Activated naive CD4-positive, alpha-beta T cell treated with anti-CD3 and anti-CD28 coated beads, Interleukin-2, amount 10 ng/mL, durations not matched to agents 7 days and 5 days (primary cell): ENCODE results near the gene AUTS2.

Experiments
- CTCF ChIA-PET: fragments of 350-600 bp; sonication (Branson Sonifier 250); formaldehyde crosslinking; loops from one replicate; lab custom pipeline; 2021; ENCODE audit warnings: antibody characterized with exemption; lab: Charles Lee
- DNase-seq: peaks from one replicate; pipeline ENCODE4 v3.0.0-alpha.2; 2020
- H3K27ac Mint-ChIP-seq: one replicate; pipeline ENCODE4 v1.8.0; 2021; ENCODE audit warnings: mild to moderate bottlenecking, moderate library complexity, mixed read lengths
- H3K27me3 Mint-ChIP-seq: one replicate; pipeline ENCODE4 v1.8.0; 2021; ENCODE audit warnings: mild to moderate bottlenecking, mixed read lengths
- H3K36me3 Mint-ChIP-seq: one replicate; pipeline ENCODE4 v1.8.0; 2021; ENCODE audit warnings: mixed read lengths
- H3K4me1 Mint-ChIP-seq: one replicate; pipeline ENCODE4 v1.8.0; 2021; ENCODE audit warnings: mixed read lengths
- H3K4me3 Mint-ChIP-seq: one replicate; pipeline ENCODE4 v1.8.0; 2021; ENCODE audit warnings: mild to moderate bottlenecking, moderate library complexity, mixed read lengths
- H3K9me3 Mint-ChIP-seq: one replicate; pipeline ENCODE4 v1.8.0; 2021; ENCODE audit warnings: mixed read lengths

The AUTS2 gene

GRCh38 chr7:69868921-69869320 is 270.6 kb downstream of the AUTS2 start:
- Mint-ChIP-seq H3K36me3 (no peaks in the 10 kb centered on the region), H3K4me1 (no peaks in the 10 kb centered on the region), H3K9me3 (no peaks in the 10 kb centered on the region), H3K4me3 (no peak overlapping the region), H3K27me3 (no peaks in the 10 kb centered on the region), H3K27ac (no peak overlapping the region)
- CTCF ChIA-PET = no interaction called here
- DNase-seq = no peak

- no peaks in the 10 kb centered on the region for H3K27me3 Mint-ChIP-seq
- no peaks in the 10 kb centered on the region for H3K9me3 Mint-ChIP-seq
- CTCF ChIA-PET = no interaction called here
- no peaks in the 10 kb centered on the region for H3K36me3 Mint-ChIP-seq
- no peak overlapping the region for H3K27ac Mint-ChIP-seq
- no peak for DNase-seq
- no peak overlapping the region for H3K4me3 Mint-ChIP-seq
- H3K4me1 Mint-ChIP-seq = no peaks in the 10 kb centered on the region
Observed at GRCh38 chr7:69871213-69871885, 273.1 kb downstream of the AUTS2 start.

- Mint-ChIP-seq H3K9me3 (no peaks in the 10 kb centered on the region), H3K36me3 (no peaks in the 10 kb centered on the region), H3K4me3 (no peak overlapping the region), H3K4me1 (no peaks in the 10 kb centered on the region), H3K27ac (no peak overlapping the region), H3K27me3 (no peaks in the 10 kb centered on the region)
- no peak for DNase-seq
- CTCF ChIA-PET = no interaction called here
Observed at GRCh38 chr7:69871886-69872569, 273.8 kb downstream of the AUTS2 start.

GRCh38 chr7:69873512-69873911 is 275.2 kb downstream of the AUTS2 start:
- H3K4me3 Mint-ChIP-seq = no peak overlapping the region
- no peaks in the 10 kb centered on the region for H3K4me1 Mint-ChIP-seq
- no peaks in the 10 kb centered on the region for H3K36me3 Mint-ChIP-seq
- CTCF ChIA-PET = no interaction called here
- no peak overlapping the region for H3K27ac Mint-ChIP-seq
- H3K9me3 Mint-ChIP-seq = no peaks in the 10 kb centered on the region
- H3K27me3 Mint-ChIP-seq = no peaks in the 10 kb centered on the region
- no peak for DNase-seq

GRCh38 chr7:69878015-69878414 is 279.7 kb downstream of the AUTS2 start:
- Mint-ChIP-seq H3K4me3 (no peak overlapping the region), H3K27ac (no peak overlapping the region), H3K36me3 (no peaks in the 10 kb centered on the region), H3K9me3 (no peaks in the 10 kb centered on the region), H3K27me3 (no peaks in the 10 kb centered on the region), H3K4me1 (no peaks in the 10 kb centered on the region)
- DNase-seq = no peak
- CTCF ChIA-PET = no interaction called here

- CTCF ChIA-PET = no interaction called here
- no peak for DNase-seq
- Mint-ChIP-seq H3K4me3 (no peak overlapping the region), H3K27me3 (no peaks in the 10 kb centered on the region), H3K27ac (no peak overlapping the region), H3K36me3 (no peaks in the 10 kb centered on the region), H3K9me3 (no peaks in the 10 kb centered on the region), H3K4me1 (no peaks in the 10 kb centered on the region)
Observed at GRCh38 chr7:69878591-69878990, 280.3 kb downstream of the AUTS2 start.

- Mint-ChIP-seq H3K27me3 (no peaks in the 10 kb centered on the region), H3K27ac (no peak overlapping the region), H3K4me3 (no peak overlapping the region), H3K36me3 (no peaks in the 10 kb centered on the region), H3K9me3 (no peaks in the 10 kb centered on the region), H3K4me1 (no peaks in the 10 kb centered on the region)
- DNase-seq = no peak
- CTCF ChIA-PET = no interaction called here
Observed at GRCh38 chr7:69879989-69880388, 281.7 kb downstream of the AUTS2 start.

GRCh38 chr7:69880840-69881239 is 282.6 kb downstream of the AUTS2 start:
- no peak overlapping the region for H3K4me3 Mint-ChIP-seq
- no peak overlapping the region for H3K27ac Mint-ChIP-seq

GRCh38 chr7:69882269-69882668 is 284.0 kb downstream of the AUTS2 start:
- Mint-ChIP-seq H3K9me3 (no peaks in the 10 kb centered on the region), H3K36me3 (no peaks in the 10 kb centered on the region), H3K27ac (no peak overlapping the region), H3K4me3 (no peak overlapping the region), H3K4me1 (no peaks in the 10 kb centered on the region), H3K27me3 (no peaks in the 10 kb centered on the region)
- DNase-seq = no peak
- CTCF ChIA-PET = no interaction called here

More at GRCh38 chr7:69880840-69881239, 282.6 kb downstream of the AUTS2 start:
- Mint-ChIP-seq H3K27me3 (no peaks in the 10 kb centered on the region), H3K4me1 (no peaks in the 10 kb centered on the region), H3K36me3 (no peaks in the 10 kb centered on the region), H3K9me3 (no peaks in the 10 kb centered on the region)
- DNase-seq = no peak
- CTCF ChIA-PET = no interaction called here

- Mint-ChIP-seq H3K27ac (no peak overlapping the region), H3K36me3 (no peaks in the 10 kb centered on the region), H3K27me3 (no peaks in the 10 kb centered on the region), H3K4me1 (no peaks in the 10 kb centered on the region), H3K4me3 (no peak overlapping the region), H3K9me3 (no peaks in the 10 kb centered on the region)
- CTCF ChIA-PET = no interaction called here
- no peak for DNase-seq
Observed at GRCh38 chr7:69883399-69883891, 285.2 kb downstream of the AUTS2 start.

- no peaks in the 10 kb centered on the region for H3K9me3 Mint-ChIP-seq
- CTCF ChIA-PET = no interaction called here
- no peaks in the 10 kb centered on the region for H3K4me1 Mint-ChIP-seq
- no peaks in the 10 kb centered on the region for H3K27me3 Mint-ChIP-seq
- no peak for DNase-seq
- H3K27ac Mint-ChIP-seq = no peak overlapping the region
- H3K4me3 Mint-ChIP-seq = no peak overlapping the region
- H3K36me3 Mint-ChIP-seq = no peaks in the 10 kb centered on the region
Observed at GRCh38 chr7:69885431-69885830, 287.2 kb downstream of the AUTS2 start.

GRCh38 chr7:69889338-69889975 is 291.2 kb downstream of the AUTS2 start:
- CTCF ChIA-PET = no interaction called here

GRCh38 chr7:69889976-69890351 is 291.7 kb downstream of the AUTS2 start:
- Mint-ChIP-seq H3K27me3 (no peaks in the 10 kb centered on the region), H3K27ac (no peak overlapping the region), H3K4me3 (no peak overlapping the region), H3K4me1 (no peaks in the 10 kb centered on the region), H3K9me3 (no peaks in the 10 kb centered on the region), H3K36me3 (no peaks in the 10 kb centered on the region)
- CTCF ChIA-PET = no interaction called here
- DNase-seq = no peak

More at GRCh38 chr7:69889338-69889975, 291.2 kb downstream of the AUTS2 start:
- H3K27ac Mint-ChIP-seq = no peak overlapping the region
- DNase-seq = no peak
- H3K36me3 Mint-ChIP-seq = no peaks in the 10 kb centered on the region
- no peaks in the 10 kb centered on the region for H3K9me3 Mint-ChIP-seq
- H3K4me3 Mint-ChIP-seq = no peak overlapping the region
- no peaks in the 10 kb centered on the region for H3K27me3 Mint-ChIP-seq
- no peaks in the 10 kb centered on the region for H3K4me1 Mint-ChIP-seq

- H3K4me1 Mint-ChIP-seq = no peaks in the 10 kb centered on the region
- no peak overlapping the region for H3K4me3 Mint-ChIP-seq
- H3K27ac Mint-ChIP-seq = no peak overlapping the region
- CTCF ChIA-PET = no interaction called here
- no peaks in the 10 kb centered on the region for H3K9me3 Mint-ChIP-seq
- H3K27me3 Mint-ChIP-seq = no peaks in the 10 kb centered on the region
- no peaks in the 10 kb centered on the region for H3K36me3 Mint-ChIP-seq
- DNase-seq = no peak
Observed at GRCh38 chr7:69892790-69893189, 294.5 kb downstream of the AUTS2 start.

- no peaks in the 10 kb centered on the region for H3K36me3 Mint-ChIP-seq
- no peak overlapping the region for H3K4me3 Mint-ChIP-seq
- H3K4me1 Mint-ChIP-seq = no peaks in the 10 kb centered on the region
- no peaks in the 10 kb centered on the region for H3K9me3 Mint-ChIP-seq
- no peaks in the 10 kb centered on the region for H3K27me3 Mint-ChIP-seq
- no peak for DNase-seq
- CTCF ChIA-PET = no interaction called here
- H3K27ac Mint-ChIP-seq = no peak overlapping the region
Observed at GRCh38 chr7:69893906-69894305, 295.6 kb downstream of the AUTS2 start.
